Cardiac muscle cell (in vitro differentiated cells and primary cell): ENCODE results near the gene ANKUB1. TPM values are rescaled to one million over a fixed set of nuclear protein-coding genes. Genes with fewer than 3 reads are reported as not detected.
"Not testable (repeated sequence)": the region's sequence is repeated elsewhere in the genome, so short reads cannot be mapped to it uniquely, and the experiment has no call there.

Experiments used
- DNase-seq, 2 donors: peaks; one replicate each; pipeline versions ENCODE4 v3.0.0 to v3.0.0-alpha.2; 2010 to 2017; ENCODE audit warnings: low read depth in 1 of 2, low spot score in 1 of 2
- H3K27ac ChIP-seq: fragments of 200-600 bp; sonication (generic); 2 replicates; pipeline ENCODE4 v1.5.1; 2016
- H3K27me3 ChIP-seq: fragments of 200-600 bp; sonication (generic); 2 replicates; pipeline ENCODE4 v1.6.0; 2016; ENCODE audit warnings: control low read depth
- H3K36me3 ChIP-seq: fragments of 200-600 bp; sonication (generic); 2 replicates; pipeline ENCODE4 v1.5.1; 2016; ENCODE audit warnings: control low read depth
- H3K4me1 ChIP-seq: fragments of 200-600 bp; sonication (generic); 2 replicates; pipeline ENCODE4 v1.8.1; 2017; ENCODE audit warnings: low read depth, mild to moderate bottlenecking, mixed run types
- H3K4me3 ChIP-seq: fragments of 200-600 bp; sonication (generic); 2 replicates; pipeline ENCODE4 v1.5.1; 2016; ENCODE audit warnings: mild to moderate bottlenecking
- H3K9me3 ChIP-seq: fragments of 200-600 bp; sonication (generic); 2 replicates; pipeline ENCODE4 v1.5.1; 2017; ENCODE audit warnings: low read depth, mild to moderate bottlenecking, control low read depth
- CTCF ChIP-seq: IDR thresholded peaks from 2 replicates; pipeline ENCODE4 v1.5.1; 2012; ENCODE audit warnings: low read depth, mild to moderate bottlenecking, low read length
- polyA plus RNA-seq: library from polyadenylated mRNA; unstranded; fragments of >200 nt; fragmentation: Nextera tagmentation; extraction: Ambion mirVana; gene quantifications from 2 replicates; pipeline ENCODE4 v1.2.1, GENCODE V29; 2016
- total RNA-seq: library from RNA; depleted of rRNA; stranded (reverse); fragments of >200 nt; gene quantifications from 2 replicates; pipeline ENCODE4 v1.2.3, GENCODE V29; 2016

Gene ANKUB1
- total RNA-seq (not detected in 2 replicates), polyA plus RNA-seq (not detected in 2 replicates)

DNA sequence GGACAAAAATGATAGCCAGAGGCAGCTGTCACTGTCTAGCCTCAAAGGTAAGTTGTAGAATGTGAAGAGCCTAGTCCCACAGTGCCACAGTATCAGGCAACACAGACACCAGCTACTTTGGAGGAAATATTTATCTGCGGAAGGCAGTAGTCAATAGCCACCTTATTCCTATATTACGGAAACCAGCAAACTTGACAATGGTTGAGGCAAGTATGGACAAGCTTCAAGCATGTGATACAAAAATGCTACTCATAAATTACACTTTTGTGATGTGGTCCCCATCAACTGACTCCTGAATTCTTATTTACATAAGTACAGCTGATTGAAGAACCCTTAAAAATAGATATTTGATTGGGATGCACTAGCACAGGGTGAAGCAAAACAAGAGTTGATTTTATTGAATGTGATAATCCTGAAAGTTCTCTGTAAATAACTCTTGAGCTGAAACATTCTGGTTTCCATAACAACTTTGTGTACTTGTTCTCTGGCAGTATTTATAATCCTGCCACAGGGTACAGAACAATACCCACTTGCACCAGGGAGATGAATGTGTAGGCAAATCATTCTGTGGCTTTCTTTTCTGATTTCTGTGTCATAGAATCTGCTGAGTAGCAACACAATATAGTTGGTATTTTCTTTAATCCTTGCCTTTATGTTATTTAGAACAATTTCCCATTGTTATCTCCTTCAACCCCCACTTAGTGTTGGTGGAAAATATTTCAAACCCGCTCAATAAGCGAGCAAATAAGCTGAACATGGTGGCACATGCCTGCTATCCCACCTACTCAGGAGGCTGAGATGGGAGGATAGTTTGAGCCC lies at the start of gene ANKUB1:
TSS of gene ANKUB1 (minus strand) at position 103 of the 819 bp plus-strand sequence. CDS start 188 bp downstream, outside the sequence.
- no peaks in the 10 kb centered on the region for H3K36me3 ChIP-seq

DNA sequence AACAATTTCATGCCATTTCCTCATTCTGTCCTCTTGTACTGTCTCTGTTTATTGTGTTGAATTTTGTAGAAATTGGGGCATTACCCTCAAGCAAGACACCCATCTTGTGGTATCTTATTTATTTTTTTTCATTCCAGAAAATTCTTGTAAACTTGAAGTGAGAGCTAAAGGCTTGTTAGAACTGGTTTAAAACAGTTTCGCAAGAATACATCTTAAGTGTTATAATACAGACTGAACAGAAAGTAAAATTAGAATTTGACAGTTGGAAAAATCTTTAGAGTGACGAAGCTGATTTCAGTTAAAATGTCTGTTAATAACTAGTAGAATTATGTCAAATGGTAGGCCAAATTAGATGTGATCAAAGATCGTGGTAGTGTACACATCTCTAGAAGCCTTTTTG lies 47.5 kb upstream of the ANKUB1 start:
- no peaks in the 10 kb centered on the region for H3K9me3 ChIP-seq
- TF ChIP-seq CTCF, result no peak
- no peaks in the 10 kb centered on the region for H3K4me1 ChIP-seq
- no peaks in the 10 kb centered on the region for H3K27me3 ChIP-seq
- DNase-seq, result no peak
- no peaks in the 10 kb centered on the region for H3K36me3 ChIP-seq
- no peak overlapping the region for H3K4me3 ChIP-seq
- H3K27ac ChIP-seq, result no peak overlapping the region

More for the DNA sequence above, at the start of gene ANKUB1:
- DNase-seq, result no peak
- Histone ChIP-seq H3K27me3 (peaks cover 7% of the 10 kb centered on the region), H3K9me3 (no peaks in the 10 kb centered on the region), H3K27ac (no peak within 1 kb of the TSS), H3K4me3 (no peak within 1 kb of the TSS), H3K4me1 (no peaks in the 10 kb centered on the region)
- no peak for TF ChIP-seq CTCF

DNA sequence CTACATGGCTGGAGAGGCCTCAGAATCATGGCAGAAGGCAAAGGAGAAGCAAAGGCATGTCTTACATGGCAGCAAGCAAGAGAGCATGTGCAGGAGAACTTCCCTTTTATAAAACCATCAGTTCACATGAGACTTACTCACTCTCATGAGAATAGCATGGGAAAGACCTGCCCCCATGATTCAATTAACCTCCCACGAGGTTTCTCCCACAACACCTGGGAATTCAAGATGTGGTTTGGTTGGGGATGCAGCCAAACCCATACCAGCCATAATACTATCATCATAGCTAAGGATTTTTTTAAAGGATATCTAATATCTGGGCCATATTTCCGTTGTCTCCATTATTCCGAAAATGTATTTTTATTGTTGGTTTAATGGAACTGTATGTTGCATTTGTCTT lies 47.1 kb upstream of the ANKUB1 start:
- H3K9me3 ChIP-seq, H3K4me3 ChIP-seq, H3K4me1 ChIP-seq, H3K27me3 ChIP-seq, DNase-seq, H3K27ac ChIP-seq, H3K36me3 ChIP-seq: not testable (repeated sequence)

- not testable (repeated sequence) for H3K9me3 ChIP-seq, DNase-seq, H3K27me3 ChIP-seq, H3K27ac ChIP-seq, H3K4me3 ChIP-seq, H3K36me3 ChIP-seq, H3K4me1 ChIP-seq
Observed at GRCh38 chr3:149838491-149838890, 46.1 kb upstream of the ANKUB1 start.

- Histone ChIP-seq H3K4me3 (no peak overlapping the region), H3K27me3 (no peaks in the 10 kb centered on the region), H3K9me3 (peaks cover 3% of the 10 kb centered on the region), H3K27ac (no peak overlapping the region), H3K36me3 (no peaks in the 10 kb centered on the region), H3K4me1 (no peaks in the 10 kb centered on the region)
- DNase-seq, result no peak
- TF ChIP-seq CTCF, result no peak
Observed at GRCh38 chr3:149833241-149833640, 40.9 kb upstream of the ANKUB1 start.

DNA sequence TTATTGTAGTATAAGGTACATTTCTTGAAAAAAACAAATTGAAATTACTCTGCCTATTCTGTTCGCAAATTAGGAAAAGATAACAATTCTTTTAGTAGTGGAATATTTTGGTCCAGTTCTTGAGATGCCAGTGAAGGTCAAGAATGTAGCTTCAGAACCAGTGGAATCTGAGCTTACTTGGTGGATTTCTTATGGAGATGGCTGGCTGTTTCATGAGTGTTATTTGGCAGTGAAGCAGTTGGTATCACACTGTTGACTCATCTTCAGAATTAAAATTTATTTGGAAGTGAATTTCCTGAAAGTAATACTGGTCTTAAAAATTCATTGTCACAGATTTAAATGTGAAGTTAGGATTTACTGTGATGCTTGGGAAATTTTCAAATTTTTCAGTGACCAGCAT lies 39.7 kb upstream of the ANKUB1 start:
- TF ChIP-seq CTCF, result no peak
- no peaks in the 10 kb centered on the region for H3K27me3 ChIP-seq
- no peaks in the 10 kb centered on the region for H3K36me3 ChIP-seq
- H3K4me1 ChIP-seq, result no peaks in the 10 kb centered on the region
- H3K9me3 ChIP-seq, result peaks cover 3% of the 10 kb centered on the region
- DNase-seq, result no peak
- no peak overlapping the region for H3K4me3 ChIP-seq
- no peak overlapping the region for H3K27ac ChIP-seq
